ENCODE data around the gene SENP7.
"Not testable (repeated sequence)": the region's sequence is repeated elsewhere in the genome, so short reads cannot be mapped to it uniquely, and the experiment has no call there.

SENP7 gene

DNA sequence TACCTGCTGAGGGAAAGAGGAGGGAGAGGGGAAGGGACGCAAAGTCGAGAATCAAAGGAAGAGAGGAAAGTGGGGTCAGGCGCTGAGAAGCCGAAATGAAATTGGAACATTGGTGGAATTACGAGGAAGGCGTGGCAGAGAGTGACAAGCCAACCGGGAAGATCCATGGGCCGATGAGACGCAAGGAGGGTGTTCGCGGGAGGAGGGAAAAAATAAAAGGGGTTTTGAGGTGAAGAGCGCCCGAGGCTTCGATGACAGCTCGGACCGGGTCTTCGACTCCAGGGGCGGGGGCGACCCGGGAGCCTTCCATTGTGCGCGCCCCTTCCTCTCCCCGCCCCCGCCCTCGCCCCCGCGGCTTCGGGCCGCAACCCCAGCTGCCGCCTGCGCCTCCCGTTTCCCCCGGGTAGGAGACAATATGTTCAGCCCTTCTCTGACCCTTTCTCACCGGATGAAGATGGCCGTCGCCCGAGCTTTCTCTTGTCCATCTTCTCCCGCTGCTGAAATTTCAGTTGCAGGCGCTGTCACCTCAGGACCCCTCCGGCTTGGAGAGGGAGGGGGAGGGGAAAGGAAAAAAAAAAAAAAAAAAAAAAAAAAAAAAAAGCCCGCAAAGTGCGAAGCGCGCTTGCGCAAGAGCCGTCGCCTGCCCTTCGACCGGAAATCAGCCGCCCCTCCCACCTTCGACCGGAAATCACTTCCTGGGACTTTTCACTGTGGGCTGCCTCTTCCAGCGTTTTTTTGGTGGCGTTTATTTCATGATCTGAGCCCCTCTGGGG, at the start of gene SENP7:
Gene SENP7 (minus strand): TSS at position 567 of the 773 bp plus-strand sequence. CDS start 82 bp downstream, at position 485.
- DNase-seq: peak; percentile 0 to 41

DNA sequence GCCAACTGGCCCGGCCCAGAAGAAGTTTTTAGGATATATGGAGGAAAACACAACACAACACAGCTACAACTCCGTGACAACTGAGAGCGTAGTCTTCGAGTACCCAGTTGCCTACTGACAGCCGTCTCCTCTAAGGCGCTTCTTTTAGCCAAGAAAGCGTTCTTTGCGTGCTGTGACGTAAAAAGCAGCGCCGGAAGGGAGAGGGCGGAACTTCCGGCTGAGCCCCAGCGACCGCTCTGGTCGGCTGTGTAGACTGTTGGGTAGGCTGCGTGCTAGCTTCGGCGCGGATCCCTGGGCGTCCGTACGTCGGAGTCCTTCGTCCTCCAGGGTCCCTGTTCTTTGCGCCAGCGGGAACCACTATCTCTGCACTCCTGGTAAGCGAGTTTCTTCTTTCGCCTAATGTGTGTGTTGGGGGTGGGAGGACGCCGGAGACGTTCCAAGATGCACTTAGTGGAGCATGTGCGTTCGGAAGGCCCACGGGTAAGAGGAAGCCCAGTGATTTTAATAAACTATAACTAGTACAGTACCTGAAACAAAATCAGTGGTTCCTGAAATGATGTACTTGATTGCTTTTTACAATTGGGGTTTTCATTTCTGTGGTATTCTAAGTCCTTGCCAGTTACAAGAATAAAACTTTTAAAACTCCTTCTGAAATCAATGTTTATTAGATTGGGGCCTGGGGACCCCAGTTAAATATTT, 48.8 kb upstream of the SENP7 start, which contains the start of gene TRMT10C:
Gene TRMT10C (plus strand): TSS at position 239 of the 699 bp plus-strand sequence. CDS start 2,914 bp downstream, outside the sequence.
- peak; percentile 41 to 77 for DNase-seq

GRCh38 chr3:101556064-101556463, 43.1 kb upstream of the SENP7 start:
- DNase-seq: no peak

DNA sequence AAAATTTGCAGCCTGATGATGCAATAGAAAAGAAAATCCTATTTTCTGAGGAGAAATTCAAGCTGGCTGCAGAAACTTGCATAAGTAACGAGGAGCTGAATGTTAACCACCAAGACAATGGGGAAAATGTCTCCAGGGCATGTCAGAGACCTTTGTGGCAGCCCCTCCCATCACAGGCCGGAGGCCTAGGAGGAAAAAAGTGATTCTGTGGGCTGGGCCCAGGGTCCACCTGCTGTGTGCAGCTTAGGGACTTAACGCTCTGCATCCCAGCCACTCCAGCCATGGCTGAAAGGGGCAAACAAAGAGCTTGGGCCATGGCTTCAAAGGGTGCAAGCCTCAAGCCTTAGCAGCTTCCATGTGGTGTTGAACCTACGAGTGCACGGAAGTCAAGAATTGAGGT, 40.4 kb upstream of the SENP7 start:
- not testable (repeated sequence) for DNase-seq

DNA sequence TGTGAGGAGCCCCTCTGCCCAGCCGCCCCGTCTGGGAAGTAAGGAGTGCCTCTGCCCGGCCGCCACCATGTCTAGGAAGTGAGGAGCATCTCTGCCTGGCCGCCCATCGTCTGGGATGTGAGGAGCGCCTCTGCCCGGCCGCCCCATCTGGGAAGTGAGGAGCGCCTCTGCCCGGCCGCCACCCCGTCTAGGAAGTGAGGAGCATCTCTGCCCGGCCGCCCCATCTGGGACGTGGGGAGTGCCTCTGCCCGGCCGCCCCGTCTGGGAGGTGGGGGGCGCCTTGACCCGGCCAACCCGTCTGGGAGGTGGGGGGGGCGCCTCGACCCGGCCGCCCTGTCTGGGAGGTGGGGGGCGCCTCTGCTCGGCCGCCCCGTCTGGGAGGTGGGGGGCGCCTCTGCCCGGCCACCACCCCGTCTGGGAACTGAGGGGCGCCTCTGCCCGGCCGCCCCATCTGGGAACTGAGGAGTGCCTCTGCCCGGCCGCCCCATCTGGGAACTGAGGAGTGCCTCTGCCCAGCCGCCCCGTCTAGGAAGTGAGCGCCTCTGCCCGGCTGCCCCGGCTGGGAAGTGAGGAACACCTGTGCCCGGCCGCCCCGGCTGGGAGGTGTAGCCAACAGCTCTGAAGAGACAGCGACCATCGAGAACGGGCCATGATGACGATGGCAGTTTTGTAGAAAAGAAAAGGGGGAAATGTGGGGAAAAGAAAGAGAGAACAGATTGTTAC, 38.5 kb upstream of the SENP7 start:
- not testable (repeated sequence) for DNase-seq

GRCh38 chr3:101549473-101549872, 36.5 kb upstream of the SENP7 start:
- DNase-seq: no peak

DNA sequence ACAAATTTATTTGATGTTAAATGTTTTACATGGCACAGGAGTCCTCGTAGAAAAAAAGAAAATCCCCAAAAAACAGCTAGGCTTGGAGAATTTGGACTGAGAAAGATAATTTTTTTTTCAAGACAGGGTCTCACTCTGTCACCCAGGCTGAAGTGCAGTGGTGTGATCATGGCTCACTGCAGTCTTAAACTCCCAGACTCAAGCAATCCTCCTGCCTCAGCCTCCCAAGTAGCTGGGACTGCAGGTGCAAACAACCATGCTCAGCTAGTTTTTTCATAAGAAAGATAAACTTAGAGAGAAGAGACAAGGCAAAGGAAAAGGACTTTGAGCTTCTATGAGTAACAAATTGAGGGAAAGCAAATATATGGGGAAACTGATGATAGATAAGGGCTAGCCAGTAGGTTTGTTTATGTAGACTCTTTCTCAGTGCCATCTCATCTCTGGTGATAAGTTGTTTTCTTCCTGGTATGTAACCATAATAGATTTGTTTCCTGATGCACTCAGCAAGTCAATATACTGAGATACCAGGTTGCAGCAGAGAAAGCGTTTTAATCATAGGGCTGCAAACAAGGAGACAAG, 35.6 kb upstream of the SENP7 start:
- DNase-seq: no peak

DNA sequence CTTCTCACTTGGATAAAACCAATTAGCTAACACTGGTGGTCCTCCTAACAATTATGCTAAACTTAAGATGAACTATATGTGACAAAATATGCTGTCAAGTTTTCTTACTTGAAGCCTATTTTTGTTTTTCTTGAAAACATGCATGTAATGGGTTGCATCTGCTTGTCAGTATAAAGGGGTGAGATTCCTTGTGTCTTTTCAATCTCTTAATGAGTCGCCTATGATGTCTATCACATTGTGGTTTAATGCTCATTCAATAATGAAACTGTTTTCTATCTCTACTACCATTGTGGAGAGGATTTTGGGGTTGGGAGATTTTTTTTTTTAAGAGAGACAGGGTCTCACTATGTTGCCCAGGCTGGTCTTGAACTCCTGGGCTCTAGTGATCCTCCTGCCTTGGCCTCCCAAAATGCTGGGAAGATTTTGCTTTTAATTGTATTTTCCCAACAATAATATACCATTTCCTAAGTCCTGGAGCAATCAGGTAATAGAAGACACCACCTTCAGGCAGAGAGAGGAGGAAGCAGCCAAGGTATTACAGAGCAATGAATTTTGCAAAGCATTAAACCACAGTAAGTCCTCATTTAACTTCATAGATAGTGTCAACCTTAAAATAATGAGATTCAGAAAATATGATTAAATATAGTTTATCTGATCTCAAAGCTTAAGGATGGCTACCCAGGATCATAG, 31.3 kb upstream of the SENP7 start:
- no peak for DNase-seq

DNA sequence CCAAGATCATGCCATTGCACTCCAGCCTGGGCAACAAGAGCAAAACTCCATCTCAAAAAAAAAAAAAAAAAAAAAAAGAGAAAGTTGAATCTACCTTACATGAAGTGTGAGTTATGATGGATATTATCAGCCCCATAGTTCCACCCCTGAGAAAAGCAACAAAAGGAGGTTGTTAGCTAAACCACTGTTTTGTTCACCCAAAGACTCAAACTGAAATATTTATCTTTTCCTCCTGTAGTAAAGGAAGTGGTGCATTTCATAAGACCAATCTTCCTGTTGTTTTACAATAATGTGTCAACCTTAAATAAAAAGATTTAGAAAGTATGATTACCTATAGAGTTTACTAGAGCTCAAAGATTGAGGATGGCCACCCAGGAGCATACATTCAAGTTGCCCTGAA, 29.9 kb upstream of the SENP7 start:
- DNase-seq: no peak

DNA sequence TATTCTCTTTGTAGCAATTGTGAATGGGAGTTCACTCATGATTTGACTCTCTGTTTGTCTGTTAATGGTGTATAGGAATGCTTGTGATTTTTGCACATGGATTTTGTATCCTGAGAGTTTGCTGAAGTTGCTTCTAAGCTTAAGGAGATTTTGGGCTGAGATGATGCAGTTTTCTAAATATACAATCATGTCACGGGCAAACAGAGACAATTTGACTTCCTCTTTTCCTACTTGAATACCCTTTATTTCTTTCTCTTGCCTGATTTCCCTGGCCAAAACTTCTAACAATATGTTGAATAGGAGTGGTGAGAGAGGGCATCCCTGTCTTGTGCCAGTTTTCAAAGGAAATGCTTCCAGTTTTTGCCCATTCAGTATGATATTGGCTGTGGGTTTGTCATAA, 23.9 kb upstream of the SENP7 start:
- DNase-seq: not testable (repeated sequence)

GRCh38 chr3:101536266-101536665, 23.3 kb upstream of the SENP7 start:
- no peak for DNase-seq

- no peak for DNase-seq
These were observed 22.2 kb upstream of the SENP7 start for GRCh38 chr3:101535221-101535620.

DNA sequence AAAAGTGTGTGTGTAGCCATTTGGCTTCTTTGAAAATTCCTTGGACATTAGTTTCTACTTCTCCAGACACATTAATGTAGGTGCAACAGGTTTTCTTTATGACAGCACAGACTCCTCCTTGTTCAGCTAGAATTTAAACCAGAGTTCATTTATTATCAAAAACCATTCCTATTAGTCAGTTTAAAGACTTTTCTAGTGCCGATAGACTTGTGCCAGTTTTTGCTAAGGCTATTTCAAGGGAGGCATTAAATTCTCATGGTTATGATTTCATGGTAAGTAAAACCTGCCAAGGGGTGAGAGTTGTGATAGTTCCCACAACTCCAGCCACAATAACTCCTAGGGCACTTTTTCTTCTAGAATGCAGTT, 20.6 kb upstream of the SENP7 start:
- DNase-seq: no peak

- DNase-seq: no peak
These were observed 20.0 kb upstream of the SENP7 start for GRCh38 chr3:101532783-101533602.

DNA sequence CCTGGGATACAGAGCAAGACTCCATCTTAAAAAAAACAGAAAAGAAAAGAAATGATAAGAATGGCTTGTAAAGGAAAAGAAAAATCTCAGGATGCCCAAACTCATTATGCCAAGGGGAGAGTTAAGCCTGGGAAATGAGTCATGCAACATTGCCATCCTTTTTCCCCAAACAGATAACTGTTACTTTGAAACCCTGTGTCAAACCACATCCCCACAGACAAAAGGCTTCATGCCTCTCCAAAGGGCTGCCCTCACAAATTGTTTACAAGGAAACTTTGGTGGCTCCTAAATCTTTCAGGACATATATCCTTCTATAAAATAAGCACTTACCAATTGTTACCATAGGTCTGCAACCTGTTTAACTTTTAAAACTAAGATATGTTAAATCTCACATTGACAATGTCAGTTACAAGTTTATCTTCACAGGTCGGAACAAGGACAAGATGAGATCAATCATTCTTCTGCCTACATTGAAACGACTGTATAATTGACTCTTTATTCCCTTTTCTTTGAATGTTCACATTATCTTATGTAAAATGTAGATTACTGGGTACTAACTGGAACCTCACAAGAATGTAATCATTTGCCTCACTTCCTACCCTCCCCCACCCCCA, 18.6 kb upstream of the SENP7 start:
- DNase-seq: no peak

DNA sequence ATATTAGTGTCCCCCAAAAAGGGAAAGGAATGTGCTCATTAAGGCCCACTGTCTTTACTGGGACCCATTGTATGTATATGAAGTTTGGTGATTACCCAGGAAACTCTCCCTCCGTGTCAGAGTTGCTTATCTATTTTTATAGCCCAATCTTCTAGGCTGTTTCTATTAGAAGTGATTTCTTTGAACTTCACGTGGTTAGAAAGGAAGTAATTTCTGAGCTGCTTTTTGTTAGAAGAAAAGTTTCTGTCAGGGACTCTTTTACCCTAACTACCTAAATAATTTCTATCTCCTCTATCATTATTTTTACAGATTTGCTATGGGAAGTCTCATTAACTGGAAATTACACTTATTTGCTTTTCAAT, 17.7 kb upstream of the SENP7 start:
- DNase-seq: no peak

DNA sequence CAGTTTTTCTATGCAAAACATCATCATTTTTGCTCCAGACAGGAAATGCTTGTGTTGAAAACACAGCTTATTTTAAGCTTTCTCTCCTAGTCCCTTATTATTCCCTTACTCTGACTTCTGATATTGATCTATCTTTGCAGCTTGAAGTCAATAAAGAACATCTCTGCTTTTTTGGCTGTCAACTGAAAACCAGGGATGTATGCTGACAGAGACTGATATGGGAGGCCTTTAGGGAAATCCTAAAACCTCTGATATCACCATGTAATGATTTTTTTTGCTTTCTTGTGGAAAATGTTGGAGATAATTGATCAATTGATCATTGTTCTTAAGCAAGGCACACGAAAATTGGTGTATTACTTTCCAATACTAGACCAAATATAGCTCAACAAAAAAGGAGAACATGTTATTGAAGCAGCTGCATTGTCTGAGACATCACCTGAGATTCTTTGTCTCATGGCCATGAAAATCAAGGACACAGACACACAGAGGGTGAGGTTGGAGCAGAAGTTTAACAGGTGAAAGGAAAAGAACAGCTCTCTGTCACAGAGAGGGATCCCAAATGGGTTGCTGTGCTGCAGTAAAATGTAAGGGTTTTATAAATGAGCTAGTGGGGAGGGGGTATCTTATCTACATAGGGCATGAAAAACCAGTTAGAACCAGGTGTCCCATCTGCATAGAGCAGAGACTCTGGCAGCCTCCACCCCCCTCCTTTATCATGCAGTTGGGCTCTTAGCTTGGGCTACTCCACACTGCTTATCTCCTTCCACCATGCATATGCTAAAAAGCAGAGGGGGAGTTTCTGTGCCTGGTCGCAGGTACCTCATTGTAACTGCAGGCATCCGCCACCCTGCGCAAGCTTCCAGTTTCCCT, 17.0 kb upstream of the SENP7 start:
- DNase-seq: no peak

DNA sequence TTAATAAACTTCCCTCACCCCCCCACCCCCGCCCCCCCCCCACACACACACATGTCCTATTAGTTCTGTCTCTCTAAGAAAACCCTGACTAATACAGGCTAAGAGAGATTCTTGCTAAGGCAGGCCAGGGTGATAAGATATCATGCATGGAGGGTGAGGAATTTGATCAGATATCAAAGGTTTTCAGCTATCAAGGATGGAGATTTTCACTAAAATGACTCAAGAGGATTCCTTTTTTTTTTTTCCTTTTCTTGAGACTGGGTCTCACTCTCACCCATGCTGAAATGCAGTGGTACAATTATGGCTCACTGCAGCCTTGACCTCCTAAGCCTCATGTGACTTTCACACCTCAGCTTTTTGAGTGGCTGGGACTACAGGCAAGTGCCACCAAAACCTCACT, 14.9 kb upstream of the SENP7 start:
- no peak for DNase-seq

DNA sequence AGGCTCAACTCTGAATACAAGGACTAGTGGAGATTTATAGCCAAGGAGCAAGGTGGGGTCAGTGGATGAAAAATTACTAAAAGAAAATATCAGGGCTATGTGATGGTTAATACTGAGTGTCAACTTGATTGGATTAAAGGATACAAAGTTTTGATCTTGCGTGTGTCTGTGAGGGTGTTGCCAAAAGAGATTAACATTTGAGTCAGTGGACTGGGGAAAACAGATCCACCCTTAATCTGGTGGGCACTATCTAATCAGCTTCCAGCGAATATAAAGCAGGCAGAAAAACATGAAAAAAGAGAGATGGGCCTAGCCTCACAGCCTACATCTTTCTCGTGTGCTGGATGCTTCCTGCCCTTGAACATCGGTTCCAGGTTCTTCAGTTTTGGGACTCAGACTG, 14.4 kb upstream of the SENP7 start:
- no peak for DNase-seq

DNA sequence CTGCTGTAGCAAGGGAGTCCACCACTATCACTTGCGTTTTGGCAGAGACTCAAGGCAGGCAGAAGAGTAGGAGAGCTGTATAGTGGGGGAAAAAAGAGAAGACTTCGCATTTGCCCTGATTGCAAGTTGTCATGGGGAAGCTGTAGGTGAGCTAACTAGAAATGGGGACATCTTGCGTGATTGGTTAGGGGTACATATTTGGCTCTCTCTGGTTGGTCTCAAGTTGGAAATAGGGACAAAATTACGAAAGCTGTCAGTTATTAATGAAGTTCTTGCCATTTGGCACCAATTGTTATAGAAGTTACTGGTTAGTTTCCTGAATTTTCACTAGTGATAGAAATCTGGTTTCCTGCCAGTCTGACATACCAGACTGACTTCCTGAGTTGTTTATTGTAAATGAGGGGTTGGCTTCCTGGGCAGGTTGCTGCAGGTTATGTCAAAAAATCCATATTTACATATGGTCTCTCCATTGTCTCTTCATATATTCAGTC, 8.2 kb upstream of the SENP7 start:
- DNase-seq: no peak
